ENCODE measurements around the gene CEP43. TPM values are rescaled to one million over a fixed set of nuclear protein-coding genes. Genes with fewer than 3 reads are reported as not detected.
A peak's percentile ranks its signal among the peaks of the same experiment; 100 is the strongest.

Gene CEP43
- total RNA-seq, 1 donor from 2014 or later, result 12.3 TPM

DNA sequence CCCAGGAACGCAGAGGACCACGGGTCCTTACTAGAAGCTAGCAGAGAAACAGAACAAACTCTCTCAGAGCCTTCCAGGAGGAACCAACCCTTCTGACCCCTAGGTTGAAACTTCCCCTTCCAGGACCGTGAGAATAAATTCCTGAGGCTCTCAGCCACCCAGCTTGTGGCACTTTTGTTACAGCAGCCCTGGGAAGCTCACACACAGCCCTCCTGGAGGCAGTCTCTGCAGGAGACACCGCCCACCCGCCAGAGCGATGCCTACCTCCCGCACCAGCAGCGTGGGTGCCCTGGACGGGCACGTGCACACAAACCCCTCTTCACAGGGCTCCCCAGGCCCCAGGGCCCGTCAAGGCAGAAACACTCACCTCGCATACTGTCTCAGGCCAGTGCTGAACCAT is 47.1 kb upstream of the CEP43 start:
- Histone ChIP-seq H3K4me1 (peaks cover 22% of the 10 kb centered on the region), H3K27ac (replicated peaks) (no peak overlapping the region), H3K4me3 (no peak overlapping the region), H3K9me3 (replicated peaks) (no peaks in the 10 kb centered on the region), H3K27me3 (ENCODE audit: low read depth) (no peaks in the 10 kb centered on the region), H3K36me3 (peaks cover 6% of the 10 kb centered on the region)
- intact Hi-C loops (cut with micrococcal nuclease), result loop anchor here (5.0 kb wide), 1 partner anchor 165 kb away; no protein-coding TSS in a partner anchor
- TF ChIP-seq CTCF (IDR thresholded peaks at IDR 0.05; ENCODE audit: borderline replicate concordance), result no peak
- no peak for DNase-seq

DNA sequence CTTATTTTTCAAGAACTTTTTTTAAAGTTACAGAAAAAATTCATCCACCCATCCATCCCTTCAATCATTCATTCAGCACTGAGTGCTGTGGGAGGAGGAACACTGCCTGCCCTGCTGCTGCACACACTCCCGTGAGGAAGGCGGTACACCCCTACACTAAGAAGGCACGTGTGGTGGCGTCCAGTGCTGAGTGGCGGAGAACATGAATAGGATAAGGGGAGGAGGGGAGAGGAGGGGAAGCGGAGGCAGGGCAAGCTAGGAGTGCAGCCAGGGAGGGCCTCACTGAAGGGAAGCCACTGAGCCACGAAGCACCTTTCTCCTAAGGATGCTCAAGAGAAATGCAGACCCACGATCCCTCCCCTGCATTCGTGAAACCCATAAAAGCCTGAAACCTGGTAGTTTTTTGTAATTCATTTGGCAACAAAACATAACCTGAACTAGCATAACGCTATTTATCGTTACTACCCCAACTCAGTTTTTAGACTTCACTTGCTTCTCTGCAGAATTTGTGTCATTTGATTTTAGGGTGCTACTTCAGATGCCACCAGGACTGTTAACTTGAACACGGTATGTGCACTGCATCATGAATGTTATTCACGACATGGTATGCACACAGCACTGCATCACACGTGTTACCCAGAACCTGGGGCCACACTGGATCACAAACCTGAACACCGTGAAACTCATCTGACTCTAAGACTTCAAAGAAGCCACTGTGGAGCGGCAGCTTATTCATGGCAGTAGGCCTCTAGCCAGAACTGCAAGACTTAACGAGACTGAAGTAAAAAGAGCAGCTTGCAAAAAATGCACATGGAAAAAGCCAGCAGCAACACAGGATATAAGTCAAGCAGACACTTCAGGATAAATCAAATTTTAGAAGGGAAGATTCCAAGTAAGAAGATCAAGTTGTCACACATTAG is 46.4 kb upstream of the CEP43 start:
- Histone ChIP-seq H3K36me3 (no peaks in the 10 kb centered on the region), H3K4me1 (peaks cover 29% of the 10 kb centered on the region), H3K4me3 (no peak overlapping the region), H3K9me3 (replicated peaks) (no peaks in the 10 kb centered on the region), H3K27ac (replicated peaks) (no peak overlapping the region), H3K27me3 (ENCODE audit: low read depth) (no peaks in the 10 kb centered on the region)
- intact Hi-C loops (cut with micrococcal nuclease), result loop anchor here (5.0 kb wide), 1 partner anchor 166 kb away; no protein-coding TSS in a partner anchor
- DNase-seq, result no peak
- TF ChIP-seq CTCF (IDR thresholded peaks at IDR 0.05; ENCODE audit: borderline replicate concordance), result no peak

DNA sequence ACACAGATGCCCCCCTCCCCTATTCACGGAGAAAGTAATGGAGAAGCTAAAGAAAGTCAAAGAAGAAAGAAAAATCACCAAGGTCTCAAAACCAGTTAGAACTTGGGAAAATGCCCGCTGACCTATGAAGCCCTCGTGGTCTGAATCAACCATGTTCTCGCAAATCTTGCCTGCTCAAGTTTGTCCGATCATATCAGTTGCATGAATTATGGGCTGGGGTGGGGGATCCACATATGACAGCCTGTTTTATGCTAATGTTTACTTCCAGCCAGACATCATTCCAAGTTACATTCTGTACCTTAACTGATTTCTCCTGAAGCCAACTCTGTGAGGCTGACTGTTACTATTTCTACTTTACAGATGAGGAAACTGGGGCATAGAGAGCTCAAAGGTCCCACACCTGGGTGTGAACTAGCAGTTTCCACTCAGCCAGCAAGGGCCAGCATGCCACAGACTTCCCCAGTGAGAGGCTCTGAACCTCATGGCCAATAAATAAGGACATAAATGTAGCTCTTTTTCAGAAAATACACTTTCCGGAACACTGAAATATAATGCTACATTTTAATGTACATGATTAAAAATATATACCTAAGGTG is 45.0 kb upstream of the CEP43 start:
- TF ChIP-seq CTCF (IDR thresholded peaks at IDR 0.05; ENCODE audit: borderline replicate concordance), result no peak
- Histone ChIP-seq H3K9me3 (replicated peaks) (no peaks in the 10 kb centered on the region), H3K4me1 (peaks cover 35% of the 10 kb centered on the region), H3K27me3 (ENCODE audit: low read depth) (no peaks in the 10 kb centered on the region), H3K36me3 (no peaks in the 10 kb centered on the region), H3K4me3 (no peak overlapping the region), H3K27ac (replicated peaks) (no peak overlapping the region)
- DNase-seq, result no peak
- intact Hi-C loops (cut with micrococcal nuclease), result loop anchor here (5.0 kb wide), 1 partner anchor 167 kb away; no protein-coding TSS in a partner anchor

GRCh38 chr6:166955121-166955864 is 43.9 kb upstream of the CEP43 start:
- Histone ChIP-seq H3K27ac (replicated peaks) (peak overlapping the region; percentile 90), H3K4me1 (peaks cover 35% of the 10 kb centered on the region), H3K4me3 (peak overlapping the region; percentile 94), H3K9me3 (replicated peaks) (no peaks in the 10 kb centered on the region), H3K27me3 (ENCODE audit: low read depth) (no peaks in the 10 kb centered on the region), H3K36me3 (no peaks in the 10 kb centered on the region)
- intact Hi-C loops (cut with micrococcal nuclease), result no loop called here
- peak; percentile 42 for DNase-seq
- no peak for TF ChIP-seq CTCF (IDR thresholded peaks at IDR 0.05; ENCODE audit: borderline replicate concordance)

- no peak for DNase-seq
- Histone ChIP-seq H3K27me3 (ENCODE audit: low read depth) (no peaks in the 10 kb centered on the region), H3K4me3 (peak overlapping the region; percentile 94), H3K4me1 (peaks cover 35% of the 10 kb centered on the region), H3K9me3 (replicated peaks) (no peaks in the 10 kb centered on the region), H3K36me3 (no peaks in the 10 kb centered on the region), H3K27ac (replicated peaks) (peak overlapping the region; percentile 90)
- TF ChIP-seq CTCF (IDR thresholded peaks at IDR 0.05; ENCODE audit: borderline replicate concordance), result no peak
- intact Hi-C loops (cut with micrococcal nuclease), result no loop called here
These were observed 43.2 kb upstream of the CEP43 start for GRCh38 chr6:166955865-166956443.
